Activated T-helper 17 cell treated with anti-CD3 and anti-CD28 coated beads, Interleukin-2, amount 50 U/mL, for 72 hours (primary cell): ENCODE measurements around the gene NTF3. TPM values are rescaled to one million over a fixed set of nuclear protein-coding genes. Genes with fewer than 3 reads are reported as not detected.

ENCODE experiments used
- ATAC-seq: fragments of 150-1000 bp; cut with Tn5 transposase; replicated peaks from 2 replicates; pipeline ENCODE4 v1.10.0; 2021; ENCODE audit warnings: mild to moderate bottlenecking, moderate library complexity
- H3K27ac Mint-ChIP-seq: one replicate; pipeline ENCODE4 v1.8.0; 2022; ENCODE audit warnings: mixed read lengths
- H3K27me3 Mint-ChIP-seq: one replicate; pipeline ENCODE4 v1.8.0; 2022; ENCODE audit warnings: mixed read lengths
- H3K36me3 Mint-ChIP-seq: one replicate; pipeline ENCODE4 v1.8.0; 2022; ENCODE audit warnings: low read depth, mild to moderate bottlenecking, mixed read lengths
- H3K4me1 Mint-ChIP-seq: one replicate; pipeline ENCODE4 v1.8.0; 2022; ENCODE audit warnings: mixed read lengths
- H3K4me3 Mint-ChIP-seq: one replicate; pipeline ENCODE4 v1.8.0; 2022; ENCODE audit warnings: mild to moderate bottlenecking, mixed read lengths
- H3K9me3 Mint-ChIP-seq: one replicate; pipeline ENCODE4 v1.8.0; 2022; ENCODE audit warnings: mixed read lengths
- total RNA-seq, 2 donors: library from RNA; stranded (reverse); gene quantifications; one replicate each; pipeline ENCODE4 v1.2.3, GENCODE V29; 2022

NTF3 gene
- total RNA-seq, 2 donors from 2014 or later: not detected

GRCh38 chr12:5460817-5461216, 28.9 kb downstream of the NTF3 start:
- H3K27me3 Mint-ChIP-seq: no peaks in the 10 kb centered on the region
- no peak overlapping the region for H3K4me3 Mint-ChIP-seq
- H3K4me1 Mint-ChIP-seq: no peaks in the 10 kb centered on the region
- no peaks in the 10 kb centered on the region for H3K9me3 Mint-ChIP-seq
- no peaks in the 10 kb centered on the region for H3K36me3 Mint-ChIP-seq
- H3K27ac Mint-ChIP-seq: no peak overlapping the region
- ATAC-seq: no peak

GRCh38 chr12:5461966-5462365, 30.1 kb downstream of the NTF3 start:
- Mint-ChIP-seq H3K9me3 (no peaks in the 10 kb centered on the region), H3K4me3 (no peak overlapping the region), H3K4me1 (no peaks in the 10 kb centered on the region), H3K36me3 (no peaks in the 10 kb centered on the region), H3K27ac (no peak overlapping the region), H3K27me3 (no peaks in the 10 kb centered on the region)
- ATAC-seq: no peak

- H3K4me1 Mint-ChIP-seq: no peaks in the 10 kb centered on the region
- H3K27me3 Mint-ChIP-seq: peaks cover 9% of the 10 kb centered on the region
- no peak overlapping the region for H3K27ac Mint-ChIP-seq
- no peak for ATAC-seq
- H3K9me3 Mint-ChIP-seq: no peaks in the 10 kb centered on the region
- H3K36me3 Mint-ChIP-seq: no peaks in the 10 kb centered on the region
- H3K4me3 Mint-ChIP-seq: no peak overlapping the region
Observed at GRCh38 chr12:5464096-5464495, 32.2 kb downstream of the NTF3 start.

GRCh38 chr12:5465384-5465783, 33.5 kb downstream of the NTF3 start:
- H3K27ac Mint-ChIP-seq: no peak overlapping the region
- H3K27me3 Mint-ChIP-seq: peaks cover 11% of the 10 kb centered on the region
- no peaks in the 10 kb centered on the region for H3K9me3 Mint-ChIP-seq
- H3K36me3 Mint-ChIP-seq: no peaks in the 10 kb centered on the region
- H3K4me1 Mint-ChIP-seq: no peaks in the 10 kb centered on the region
- ATAC-seq: no peak
- H3K4me3 Mint-ChIP-seq: no peak overlapping the region

GRCh38 chr12:5466521-5466960, 34.6 kb downstream of the NTF3 start:
- Mint-ChIP-seq H3K9me3 (no peaks in the 10 kb centered on the region), H3K27ac (no peak overlapping the region), H3K4me1 (no peaks in the 10 kb centered on the region), H3K36me3 (no peaks in the 10 kb centered on the region), H3K4me3 (no peak overlapping the region), H3K27me3 (peaks cover 16% of the 10 kb centered on the region)
- no peak for ATAC-seq

- Mint-ChIP-seq H3K4me1 (no peaks in the 10 kb centered on the region), H3K4me3 (no peak overlapping the region), H3K9me3 (no peaks in the 10 kb centered on the region), H3K27ac (no peak overlapping the region), H3K27me3 (peaks cover 18% of the 10 kb centered on the region), H3K36me3 (no peaks in the 10 kb centered on the region)
- ATAC-seq: no peak
Observed at GRCh38 chr12:5467931-5468330, 36.0 kb downstream of the NTF3 start.

GRCh38 chr12:5470221-5470620, 38.3 kb downstream of the NTF3 start:
- Mint-ChIP-seq H3K9me3 (no peaks in the 10 kb centered on the region), H3K4me3 (no peak overlapping the region), H3K36me3 (no peaks in the 10 kb centered on the region), H3K27me3 (peaks cover 27% of the 10 kb centered on the region), H3K4me1 (no peaks in the 10 kb centered on the region), H3K27ac (no peak overlapping the region)
- ATAC-seq: no peak

- Mint-ChIP-seq H3K4me3 (no peak overlapping the region), H3K27me3 (peaks cover 27% of the 10 kb centered on the region), H3K9me3 (no peaks in the 10 kb centered on the region), H3K4me1 (no peaks in the 10 kb centered on the region), H3K36me3 (no peaks in the 10 kb centered on the region), H3K27ac (no peak overlapping the region)
- ATAC-seq: no peak
Observed at GRCh38 chr12:5470703-5471102, 38.8 kb downstream of the NTF3 start.

GRCh38 chr12:5473076-5473782, 41.3 kb downstream of the NTF3 start:
- no peaks in the 10 kb centered on the region for H3K9me3 Mint-ChIP-seq
- peaks cover 25% of the 10 kb centered on the region for H3K27me3 Mint-ChIP-seq
- H3K4me1 Mint-ChIP-seq: no peaks in the 10 kb centered on the region
- no peak overlapping the region for H3K27ac Mint-ChIP-seq
- H3K4me3 Mint-ChIP-seq: no peak overlapping the region
- no peaks in the 10 kb centered on the region for H3K36me3 Mint-ChIP-seq
- ATAC-seq: no peak

GRCh38 chr12:5473783-5474116, 41.8 kb downstream of the NTF3 start:
- no peaks in the 10 kb centered on the region for H3K36me3 Mint-ChIP-seq
- no peaks in the 10 kb centered on the region for H3K9me3 Mint-ChIP-seq
- H3K27me3 Mint-ChIP-seq: peaks cover 25% of the 10 kb centered on the region
- no peak overlapping the region for H3K4me3 Mint-ChIP-seq
- no peak overlapping the region for H3K27ac Mint-ChIP-seq
- no peaks in the 10 kb centered on the region for H3K4me1 Mint-ChIP-seq
- ATAC-seq: no peak

GRCh38 chr12:5476356-5476755, 44.4 kb downstream of the NTF3 start:
- H3K4me1 Mint-ChIP-seq: no peaks in the 10 kb centered on the region

GRCh38 chr12:5478081-5478706, 46.3 kb downstream of the NTF3 start:
- H3K27ac Mint-ChIP-seq: no peak overlapping the region
- H3K4me3 Mint-ChIP-seq: no peak overlapping the region
- peaks cover 14% of the 10 kb centered on the region for H3K27me3 Mint-ChIP-seq
- no peaks in the 10 kb centered on the region for H3K36me3 Mint-ChIP-seq
- H3K9me3 Mint-ChIP-seq: no peaks in the 10 kb centered on the region
- no peaks in the 10 kb centered on the region for H3K4me1 Mint-ChIP-seq
- ATAC-seq: no peak

More at GRCh38 chr12:5476356-5476755, 44.4 kb downstream of the NTF3 start:
- Mint-ChIP-seq H3K36me3 (no peaks in the 10 kb centered on the region), H3K27ac (no peak overlapping the region), H3K4me3 (no peak overlapping the region), H3K9me3 (no peaks in the 10 kb centered on the region), H3K27me3 (peaks cover 18% of the 10 kb centered on the region)
- no peak for ATAC-seq

- Mint-ChIP-seq H3K36me3 (no peaks in the 10 kb centered on the region), H3K27ac (no peak overlapping the region), H3K27me3 (peaks cover 9% of the 10 kb centered on the region), H3K4me3 (no peak overlapping the region), H3K4me1 (no peaks in the 10 kb centered on the region), H3K9me3 (no peaks in the 10 kb centered on the region)
- ATAC-seq: no peak
Observed at GRCh38 chr12:5479761-5480160, 47.9 kb downstream of the NTF3 start.

GRCh38 chr12:5480218-5480937, 48.5 kb downstream of the NTF3 start:
- Mint-ChIP-seq H3K27me3 (peaks cover 5% of the 10 kb centered on the region), H3K27ac (no peak overlapping the region), H3K4me1 (no peaks in the 10 kb centered on the region), H3K9me3 (no peaks in the 10 kb centered on the region), H3K4me3 (no peak overlapping the region), H3K36me3 (no peaks in the 10 kb centered on the region)
- ATAC-seq: no peak

GRCh38 chr12:5480938-5481303, 49.0 kb downstream of the NTF3 start:
- H3K4me1 Mint-ChIP-seq: no peaks in the 10 kb centered on the region
- peaks cover 5% of the 10 kb centered on the region for H3K27me3 Mint-ChIP-seq
- H3K27ac Mint-ChIP-seq: no peak overlapping the region
- no peak overlapping the region for H3K4me3 Mint-ChIP-seq
- ATAC-seq: no peak
- H3K9me3 Mint-ChIP-seq: no peaks in the 10 kb centered on the region
- no peaks in the 10 kb centered on the region for H3K36me3 Mint-ChIP-seq
